Endothelial cell of umbilical vein (primary cell): ENCODE data around the gene RPL36AL. TPM values are rescaled to one million over a fixed set of nuclear protein-coding genes. Genes with fewer than 3 reads are reported as not detected.

ENCODE experiments used
- BruUV-seq: library from RNA; stranded (reverse); fragments of 400-500 nt; replicated peaks from 2 replicates; lab custom pipeline; 2021; lab: Mats Ljungman, UMichigan
- CTCF ChIA-PET: fragments of 300-600, 350-600 bp; sonication (Branson Sonifier 250); formaldehyde crosslinking; loops from one replicate; lab custom pipeline; 2021; ENCODE audit warnings: antibody characterized with exemption, inconsistent platforms; lab: Charles Lee
- POLR2A ChIA-PET: fragments of 300-600, 350-600 bp; sonication (Branson Sonifier 250); formaldehyde crosslinking; loops from one replicate; lab custom pipeline; 2021; ENCODE audit warnings: antibody characterized with exemption, inconsistent platforms; lab: Charles Lee
- DNase-seq: peaks from one replicate; pipeline ENCODE4 v3.0.0-alpha.2; 2011; ENCODE audit warnings: low read depth, low spot score
- FAIRE-seq: peaks from 2 replicates; lab custom pipeline; 2011; peaks lifted over from hg19 to GRCh38; lab: Jason Lieb, UNC
- H2AFZ ChIP-seq: 2 replicates; pipeline ENCODE4 v1.6.0; 2012; ENCODE audit warnings: low read depth, low read length, control low read depth, inconsistent platforms
- H3K27ac ChIP-seq: 2 replicates; pipeline ENCODE4 v1.5.1; 2011; ENCODE audit warnings: low read depth, mild to moderate bottlenecking, control low read depth, low read length, moderate library complexity; ENCODE audit not compliant: insufficient read depth
- H3K27me3 ChIP-seq, 2 experiments: 2 replicates each; pipeline versions ENCODE4 v1.6.0 to v1.6.1; 2011; ENCODE audit warnings: low read length in 2 of 2, mixed read lengths in 1 of 2; ENCODE audit not compliant: control insufficient read depth in 2 of 2, insufficient read depth in 2 of 2
- H3K36me3 ChIP-seq, 2 experiments: 2 replicates in 1 of 2; 3 replicates in 1 of 2; pipeline ENCODE4 v1.5.1; 2011; ENCODE audit warnings: low read length in 2 of 2, mild to moderate bottlenecking in 1 of 2, moderate library complexity in 1 of 2; ENCODE audit not compliant: control insufficient read depth in 2 of 2, insufficient read depth in 2 of 2; ENCODE audit errors: extremely low read depth in 1 of 2
- H3K4me1 ChIP-seq: 3 replicates; pipeline ENCODE4 v1.5.1; 2011; ENCODE audit warnings: mild to moderate bottlenecking, low read length; ENCODE audit not compliant: control insufficient read depth, insufficient read depth; ENCODE audit errors: extremely low read depth
- H3K4me2 ChIP-seq: 2 replicates; pipeline ENCODE4 v1.6.1; 2011; ENCODE audit warnings: low read length, control low read depth, mixed read lengths; ENCODE audit not compliant: insufficient read depth
- H3K4me3 ChIP-seq, 3 experiments: fragments of 200-600 bp in 1 of 3; sonication (generic), shearing (Covaris generic) in 1 of 3; replicated peaks in 1 of 3; 2 replicates each; pipeline ENCODE4 v1.5.1; 2011 to 2016; ENCODE audit warnings: control low read depth in 3 of 3, low read length in 3 of 3, mild to moderate bottlenecking in 2 of 3, inconsistent platforms in 1 of 3, low read depth in 1 of 3, moderate library complexity in 1 of 3; ENCODE audit not compliant: insufficient read depth in 1 of 3
- H3K79me2 ChIP-seq: 2 replicates; pipeline ENCODE4 v1.6.0; 2012; ENCODE audit warnings: low read length, inconsistent platforms; ENCODE audit not compliant: control insufficient read depth, insufficient read depth
- H3K9ac ChIP-seq: replicated peaks from 2 replicates; pipeline ENCODE3; 2011; ENCODE audit warnings: low read length, control low read depth; ENCODE audit not compliant: insufficient read depth; ENCODE audit errors: extremely low read depth
- H3K9me1 ChIP-seq: replicated peaks from 3 replicates; pipeline ENCODE4 v1.6.0; 2011; ENCODE audit warnings: mild to moderate bottlenecking, low read length; ENCODE audit not compliant: control insufficient read depth, insufficient read depth; ENCODE audit errors: extremely low read depth
- H3K9me3 ChIP-seq: replicated peaks from 2 replicates; pipeline ENCODE4 v1.5.1; 2012; ENCODE audit warnings: low read length, inconsistent platforms; ENCODE audit not compliant: control insufficient read depth, insufficient read depth
- H4K20me1 ChIP-seq: replicated peaks from 2 replicates; pipeline ENCODE3; 2011; ENCODE audit warnings: mild to moderate bottlenecking, low read length; ENCODE audit not compliant: control insufficient read depth, insufficient read depth; ENCODE audit errors: extremely low read depth
- CTCF ChIP-seq, 2 donors: IDR thresholded peaks; 1 replicate in 1 of 2; 2 replicates in 1 of 2; pipeline ENCODE4 v1.5.1; 2011; ENCODE audit warnings: low read length in 2 of 2, mild to moderate bottlenecking in 2 of 2, moderate library complexity in 2 of 2, control low read depth in 1 of 2, inconsistent platforms in 1 of 2, low read depth in 1 of 2; ENCODE audit not compliant: insufficient read depth in 1 of 2; ENCODE audit errors: extremely low read depth in 1 of 2
- EZH2 ChIP-seq: IDR thresholded peaks from 2 replicates; pipeline ENCODE4 v1.6.1; 2012; ENCODE audit warnings: borderline replicate concordance, low read depth, mild to moderate bottlenecking, moderate library complexity, low read length, inconsistent platforms; ENCODE audit not compliant: severe bottlenecking
- FOS ChIP-seq: IDR thresholded peaks from 2 replicates; pipeline ENCODE4 v1.6.1; 2011; ENCODE audit warnings: mild to moderate bottlenecking, low read length, moderate library complexity, borderline replicate concordance; ENCODE audit not compliant: insufficient read depth
- GATA2 ChIP-seq: IDR thresholded peaks from 2 replicates; pipeline ENCODE4 v1.7.0; 2011; ENCODE audit warnings: low read depth, mild to moderate bottlenecking, moderate library complexity, mixed read lengths, low read length; ENCODE audit not compliant: insufficient read length, insufficient read depth
- JUN ChIP-seq: IDR thresholded peaks from 2 replicates; pipeline ENCODE4 v1.6.1; 2011; ENCODE audit warnings: borderline replicate concordance, low read depth; ENCODE audit not compliant: insufficient read length, insufficient read depth
- MYC ChIP-seq: IDR thresholded peaks from one replicate; pipeline ENCODE4 v1.6.1; 2011; ENCODE audit warnings: mild to moderate bottlenecking, low read depth, low read length
- POLR2A ChIP-seq: IDR thresholded peaks from 2 replicates; pipeline ENCODE4 v1.6.1; 2012; ENCODE audit warnings: low read depth, mild to moderate bottlenecking, control low read depth, low read length
- POLR2AphosphoS5 ChIP-seq: IDR thresholded peaks from 2 replicates; pipeline ENCODE4 v1.6.1; 2012; ENCODE audit warnings: low read depth, mild to moderate bottlenecking, control low read depth, low read length, moderate library complexity; ENCODE audit not compliant: insufficient read depth
- dilution Hi-C: fragments of 300-500 bp; cut with MboI; formaldehyde crosslinking; loops from one replicate; pipeline ENCODE4 v1.15.0; 2019; ENCODE audit warnings: low sequenced_read_pairs; ENCODE audit not compliant: extremely low pct_ligation_motif_present
- intact Hi-C: fragments of 100-400 bp; cut with micrococcal nuclease; formaldehyde crosslinking; loops from one replicate; pipeline ENCODE4 v1.10.0; 2022
- polyA plus RNA-seq, 4 experiments: library from polyadenylated mRNA; depleted of rRNA in 3 of 4; stranded (reverse) in 3 of 4; unstranded in 1 of 4; fragments of >200 nt; gene quantifications; 2 replicates each; pipeline versions ENCODE4 v1.2.1 to v1.2.3, GENCODE V29; 2011 to 2012; ENCODE audit warnings: missing spikeins in 1 of 4
- total RNA-seq: library from RNA; stranded (reverse); gene quantifications from 2 replicates; pipeline ENCODE4 v1.2.3, GENCODE V29; 2021
- TF ChIP-seq, protein P1 (sequence below): IDR thresholded peaks from 2 replicates; pipeline ENCODE4 v1.6.1; 2011; ENCODE audit not compliant: insufficient read depth, insufficient read length

RPL36AL gene
- total and polyA plus RNA-seq, 2 donors (not counting 3 experiments of a cell fraction or from before 2014, with no cell fraction given), result 174 to 251 TPM

GRCh38 chr14:49623387-49623786, 3.0 kb upstream of the RPL36AL start:
- Histone ChIP-seq H3K4me1 (peaks cover 40% of the 10 kb centered on the region), H3K4me2 (peak overlapping the region; percentile 86), H3K9me3 (no peaks in the 10 kb centered on the region), H3K27ac (no peak overlapping the region), H3K36me3 (no peaks in the 10 kb centered on the region), H3K4me3 (peak overlapping the region in 2 of 3 experiments; percentile 83 to 95), H3K79me2 (peaks cover 70% of the 10 kb centered on the region), H2AFZ (no peak overlapping the region), H3K27me3 (no peaks in the 10 kb centered on the region), H3K9ac (peak overlapping the region; percentile 90), H4K20me1 (no peaks in the 10 kb centered on the region), H3K9me1 (no peaks in the 10 kb centered on the region)
- CTCF ChIA-PET, result interaction anchor here (1.2 to 6.4 kb wide), 5 partner anchors 10 to 239 kb away, joined by 3 to 80 read pairs (median 8); partner anchors contain the start of genes DNAAF2 and RPS29
- intact Hi-C loops, result loop anchor here (10.0 kb wide), 1 partner anchor 611 kb away; the partner anchor contains the start of gene SOS2
- BruUV-seq, result no TSS peak
- DNase-seq (peak; percentile 13), FAIRE-seq (peak; percentile 52)
- dilution Hi-C loops, result no loop called here
- TF ChIP-seq EZH2 (no peak), MYC (no peak), FOS (no peak), GATA2 (no peak), POLR2AphosphoS5 (no peak), POLR2A (no peak), JUN (no peak), CTCF (IDR thresholded peaks at IDR 0.05; ENCODE audit: extremely low read depth in 1 of 2, insufficient read depth in 1 of 2, low read depth in 1 of 2, low read length in 2 of 2) (no peak)
- TF ChIP-seq, protein P1, sequence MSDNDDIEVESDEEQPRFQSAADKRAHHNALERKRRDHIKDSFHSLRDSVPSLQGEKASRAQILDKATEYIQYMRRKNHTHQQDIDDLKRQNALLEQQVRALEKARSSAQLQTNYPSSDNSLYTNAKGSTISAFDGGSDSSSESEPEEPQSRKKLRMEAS, result no peak
- POLR2A ChIA-PET, result interaction anchor here (0.7 kb wide), 1 partner anchor 8 kb away, joined by 3 read pairs; no protein-coding TSS in a partner anchor
